ENCODE measurements around the gene ZNRF3. TPM values are rescaled to one million over a fixed set of nuclear protein-coding genes. Genes with fewer than 3 reads are reported as not detected.

The ZNRF3 gene
- total RNA-seq, 1 experiment from 2014 or later = 8.1 TPM

GRCh38 chr22:28837640-28838039 is 45.7 kb upstream of the ZNRF3 start:
- Histone ChIP-seq H3K79me2 (ENCODE audit: low read length) (no peaks in the 10 kb centered on the region), H3K36me3 (ENCODE audit: low read depth, low read length) (no peaks in the 10 kb centered on the region), H3K4me3 (ENCODE audit: low read length) (no peak overlapping the region), H3K4me2 (ENCODE audit: low read length) (no peak overlapping the region), H3K9ac (ENCODE audit: low read length) (no peak overlapping the region), H3K9me2 (replicated peaks; ENCODE audit: low read length) (no peaks in the 10 kb centered on the region), H3K27me3 (ENCODE audit: low read length) (no peaks in the 10 kb centered on the region), H2AFZ (ENCODE audit: low read length) (no peak overlapping the region), H4K20me1 (ENCODE audit: low read length) (no peaks in the 10 kb centered on the region), H3K27ac (ENCODE audit: low read length) (no peak overlapping the region), H3F3A (ENCODE audit: low read length, unreplicated experiment) (no peaks in the 10 kb centered on the region), H3K9me3 (ENCODE audit: low read length) (no peaks in the 10 kb centered on the region), H3K4me1 (ENCODE audit: insufficient read depth, low read length) (no peaks in the 10 kb centered on the region)
- POLR2A ChIA-PET (ENCODE audit: unreplicated experiment) = no interaction called here
- intact Hi-C loops (cut with micrococcal nuclease) = no loop called here
- CTCF ChIA-PET = no interaction called here
- TF ChIP-seq CTCF (conservative IDR thresholded peaks at IDR 0.05; ENCODE audit: low read depth, low read length) (no peak), EZH2phosphoT487 (IDR thresholded peaks at IDR 0.05; ENCODE audit: borderline replicate concordance, low read length) (no peak), EZH2 (IDR thresholded peaks at IDR 0.05; ENCODE audit: low read length, unreplicated experiment) (no peak)
- ATAC-seq = no peak
- no peak for DNase-seq
- no TSS peak for BruUV-seq (replicated peaks)

- no peaks in the 10 kb centered on the region for H3K4me1 ChIP-seq (ENCODE audit: insufficient read depth, low read length)
- no peak overlapping the region for H3K4me2 ChIP-seq (ENCODE audit: low read length)
- DNase-seq = no peak
- H3K4me3 ChIP-seq (ENCODE audit: low read length) = no peak overlapping the region
- H2AFZ ChIP-seq (ENCODE audit: low read length) = no peak overlapping the region
- no peak for TF ChIP-seq EZH2phosphoT487 (IDR thresholded peaks at IDR 0.05; ENCODE audit: borderline replicate concordance, low read length)
- no peak for TF ChIP-seq CTCF (conservative IDR thresholded peaks at IDR 0.05; ENCODE audit: low read depth, low read length)
- no peak for TF ChIP-seq EZH2 (IDR thresholded peaks at IDR 0.05; ENCODE audit: low read length, unreplicated experiment)
- CTCF ChIA-PET = no interaction called here
- H3K9me2 ChIP-seq (replicated peaks; ENCODE audit: low read length) = no peaks in the 10 kb centered on the region
- no peaks in the 10 kb centered on the region for H4K20me1 ChIP-seq (ENCODE audit: low read length)
- H3K36me3 ChIP-seq (ENCODE audit: low read depth, low read length) = no peaks in the 10 kb centered on the region
- no peak overlapping the region for H3K27ac ChIP-seq (ENCODE audit: low read length)
- H3K27me3 ChIP-seq (ENCODE audit: low read length) = no peaks in the 10 kb centered on the region
- no peaks in the 10 kb centered on the region for H3K79me2 ChIP-seq (ENCODE audit: low read length)
- no peaks in the 10 kb centered on the region for H3F3A ChIP-seq (ENCODE audit: low read length, unreplicated experiment)
- no peak for ATAC-seq
- no peak overlapping the region for H3K9ac ChIP-seq (ENCODE audit: low read length)
- POLR2A ChIA-PET (ENCODE audit: unreplicated experiment) = no interaction called here
- no peaks in the 10 kb centered on the region for H3K9me3 ChIP-seq (ENCODE audit: low read length)
- intact Hi-C loops (cut with micrococcal nuclease) = no loop called here
- BruUV-seq (replicated peaks) = no TSS peak
Observed at GRCh38 chr22:28838971-28839370, 44.4 kb upstream of the ZNRF3 start.

DNA sequence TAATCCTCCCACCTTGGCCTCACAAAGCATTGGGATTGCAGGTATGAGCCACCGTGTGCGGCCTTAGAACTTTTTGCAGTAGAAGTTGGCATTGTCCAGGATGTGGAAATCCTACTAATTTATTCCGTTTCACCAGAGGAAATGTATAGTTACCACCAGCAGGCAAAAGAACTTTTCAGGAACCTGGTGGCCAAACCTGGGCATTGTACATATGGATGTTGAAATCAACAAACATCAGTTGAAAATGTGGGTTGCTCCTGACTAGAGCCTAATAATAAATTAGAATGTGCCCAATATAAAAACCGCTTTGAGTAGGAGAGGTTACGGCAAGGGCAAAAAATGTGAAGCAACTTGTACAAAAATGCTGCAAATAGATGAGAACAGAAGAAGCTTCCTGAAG is 42.3 kb upstream of the ZNRF3 start:
- Histone ChIP-seq H3K27me3 (ENCODE audit: low read length) (no peaks in the 10 kb centered on the region), H3K4me1 (ENCODE audit: insufficient read depth, low read length) (no peaks in the 10 kb centered on the region), H3K4me3 (ENCODE audit: low read length) (no peak overlapping the region), H3F3A (ENCODE audit: low read length, unreplicated experiment) (no peaks in the 10 kb centered on the region), H3K4me2 (ENCODE audit: low read length) (no peak overlapping the region), H2AFZ (ENCODE audit: low read length) (no peak overlapping the region), H3K79me2 (ENCODE audit: low read length) (no peaks in the 10 kb centered on the region), H3K9ac (ENCODE audit: low read length) (no peak overlapping the region), H3K9me3 (ENCODE audit: low read length) (0 out of 2 replicates have a peak, but pooled peaks cover under 1% of the 10 kb centered on the region), H3K36me3 (ENCODE audit: low read depth, low read length) (no peaks in the 10 kb centered on the region), H3K9me2 (replicated peaks; ENCODE audit: low read length) (no peaks in the 10 kb centered on the region), H4K20me1 (ENCODE audit: low read length) (no peaks in the 10 kb centered on the region), H3K27ac (ENCODE audit: low read length) (no peak overlapping the region)
- ATAC-seq (no peak), DNase-seq (no peak)
- intact Hi-C loops (cut with micrococcal nuclease) = no loop called here
- ChIA-PET POLR2A (ENCODE audit: unreplicated experiment) (no interaction called here), CTCF (no interaction called here)
- no TSS peak for BruUV-seq (replicated peaks)
- TF ChIP-seq EZH2phosphoT487 (IDR thresholded peaks at IDR 0.05; ENCODE audit: borderline replicate concordance, low read length) = no peak
- TF ChIP-seq CTCF (conservative IDR thresholded peaks at IDR 0.05; ENCODE audit: low read depth, low read length) = no peak
- no peak for TF ChIP-seq EZH2 (IDR thresholded peaks at IDR 0.05; ENCODE audit: low read length, unreplicated experiment)
